GM19239 (cell line): ENCODE data around the gene NPTX2.
"Not testable (repeated sequence)": the region's sequence is repeated elsewhere in the genome, so short reads cannot be mapped to it uniquely, and the experiment has no call there.

Experiments used
- DNase-seq: peaks from one replicate; pipeline ENCODE4 v3.0.0; 2011; ENCODE audit warnings: low spot score; ENCODE audit not compliant: insufficient read length
- FAIRE-seq: peaks from 2 replicates; lab custom pipeline; 2011; peaks lifted over from hg19 to GRCh38; lab: Jason Lieb, UNC

NPTX2 gene, protein sequence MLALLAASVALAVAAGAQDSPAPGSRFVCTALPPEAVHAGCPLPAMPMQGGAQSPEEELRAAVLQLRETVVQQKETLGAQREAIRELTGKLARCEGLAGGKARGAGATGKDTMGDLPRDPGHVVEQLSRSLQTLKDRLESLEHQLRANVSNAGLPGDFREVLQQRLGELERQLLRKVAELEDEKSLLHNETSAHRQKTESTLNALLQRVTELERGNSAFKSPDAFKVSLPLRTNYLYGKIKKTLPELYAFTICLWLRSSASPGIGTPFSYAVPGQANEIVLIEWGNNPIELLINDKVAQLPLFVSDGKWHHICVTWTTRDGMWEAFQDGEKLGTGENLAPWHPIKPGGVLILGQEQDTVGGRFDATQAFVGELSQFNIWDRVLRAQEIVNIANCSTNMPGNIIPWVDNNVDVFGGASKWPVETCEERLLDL

DNA sequence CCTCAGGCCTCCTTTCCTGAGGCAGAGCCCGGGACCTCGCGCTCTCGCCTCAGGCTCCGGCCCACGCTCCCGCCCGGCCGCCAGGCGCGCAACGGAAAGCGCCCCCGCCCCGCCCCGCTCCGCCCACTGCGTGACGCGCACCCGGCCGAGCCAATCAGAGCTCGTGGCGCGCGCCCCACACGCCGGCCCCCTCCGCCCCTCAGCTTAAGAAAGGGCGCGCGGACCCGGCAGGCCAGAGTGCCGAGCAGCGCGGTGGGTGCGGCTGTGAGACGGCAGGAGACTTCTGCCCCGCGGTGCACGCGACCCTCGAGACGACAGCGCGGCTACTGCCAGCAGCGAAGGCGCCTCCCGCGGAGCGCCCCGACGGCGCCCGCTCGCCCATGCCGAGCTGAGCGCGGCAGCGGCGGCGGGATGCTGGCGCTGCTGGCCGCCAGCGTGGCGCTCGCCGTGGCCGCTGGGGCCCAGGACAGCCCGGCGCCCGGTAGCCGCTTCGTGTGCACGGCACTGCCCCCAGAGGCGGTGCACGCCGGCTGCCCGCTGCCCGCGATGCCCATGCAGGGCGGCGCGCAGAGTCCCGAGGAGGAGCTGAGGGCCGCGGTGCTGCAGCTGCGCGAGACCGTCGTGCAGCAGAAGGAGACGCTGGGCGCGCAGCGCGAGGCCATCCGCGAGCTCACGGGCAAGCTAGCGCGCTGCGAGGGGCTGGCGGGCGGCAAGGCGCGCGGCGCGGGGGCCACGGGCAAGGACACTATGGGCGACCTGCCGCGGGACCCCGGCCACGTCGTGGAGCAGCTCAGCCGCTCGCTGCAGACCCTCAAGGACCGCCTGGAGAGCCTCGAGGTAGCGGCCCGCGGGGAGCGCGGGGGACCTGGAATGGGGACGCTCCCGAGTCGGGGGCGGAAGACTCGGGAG lies at the start of gene NPTX2:
Gene NPTX2, plus strand, starts transcription at position 235 of the 909 bp plus-strand sequence. Its CDS starts 177 bp downstream, at position 412.
- DNase-seq: no peak
- FAIRE-seq: no peak

GRCh38 chr7:98567991-98568390 lies 49.1 kb upstream of the NPTX2 start:
- DNase-seq: no peak
- no peak for FAIRE-seq

- FAIRE-seq (no peak), DNase-seq (no peak)
Observed at GRCh38 chr7:98568891-98569290, 48.2 kb upstream of the NPTX2 start.

DNA sequence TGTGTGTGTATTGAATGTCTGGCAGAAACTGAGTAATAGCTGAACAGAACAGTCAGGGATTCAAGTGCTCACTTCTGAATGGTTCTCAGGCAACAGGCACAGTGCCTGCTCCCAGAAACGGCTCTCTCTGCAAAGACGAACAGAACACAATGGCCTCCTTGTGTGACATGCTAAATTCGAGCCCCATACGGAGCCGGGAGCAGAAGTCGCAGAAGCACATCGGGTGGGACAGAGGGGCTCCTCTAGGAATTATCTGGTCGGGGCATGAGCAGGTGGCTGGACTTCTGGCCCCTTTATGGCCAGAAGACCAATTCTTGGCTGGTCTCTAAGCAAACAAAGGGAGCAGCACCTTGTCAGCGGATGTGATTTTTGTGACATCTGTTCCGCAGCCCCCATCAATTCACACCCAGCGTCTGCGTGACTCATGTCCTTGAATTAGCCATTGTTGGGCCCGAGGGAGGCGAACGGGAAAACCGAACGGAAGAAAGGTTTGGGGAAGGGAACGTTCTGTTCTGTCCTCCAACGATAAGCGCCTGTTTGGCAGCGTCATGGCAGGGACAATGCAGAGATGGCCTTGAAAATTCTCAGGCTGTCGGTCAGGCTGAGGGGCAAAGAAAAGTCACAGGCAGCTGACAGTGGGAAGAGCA lies 47.3 kb upstream of the NPTX2 start:
- DNase-seq (no peak), FAIRE-seq (no peak)

DNA sequence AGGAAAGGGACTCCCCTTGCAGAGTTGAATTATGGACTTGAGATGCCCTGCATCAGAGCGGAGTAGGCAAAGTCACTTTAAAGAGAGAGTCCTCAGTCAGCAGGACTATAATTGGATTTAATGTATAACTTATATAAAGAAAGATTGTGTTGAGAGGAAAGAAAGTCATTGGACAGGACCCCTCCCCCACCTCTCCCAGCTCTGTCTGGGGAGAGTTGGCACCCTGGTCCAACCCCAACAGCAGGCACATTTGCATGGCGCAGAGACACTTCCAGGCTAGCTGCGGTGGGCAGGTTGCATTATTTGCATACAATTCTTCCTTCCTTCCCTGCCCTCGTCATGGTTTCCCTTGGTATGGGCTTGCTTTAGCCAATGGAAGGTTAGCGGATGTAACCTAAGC lies 46.1 kb upstream of the NPTX2 start:
- no peak for FAIRE-seq
- DNase-seq: no peak

- FAIRE-seq (no peak), DNase-seq (no peak)
Observed at GRCh38 chr7:98571986-98572385, 45.1 kb upstream of the NPTX2 start.

DNA sequence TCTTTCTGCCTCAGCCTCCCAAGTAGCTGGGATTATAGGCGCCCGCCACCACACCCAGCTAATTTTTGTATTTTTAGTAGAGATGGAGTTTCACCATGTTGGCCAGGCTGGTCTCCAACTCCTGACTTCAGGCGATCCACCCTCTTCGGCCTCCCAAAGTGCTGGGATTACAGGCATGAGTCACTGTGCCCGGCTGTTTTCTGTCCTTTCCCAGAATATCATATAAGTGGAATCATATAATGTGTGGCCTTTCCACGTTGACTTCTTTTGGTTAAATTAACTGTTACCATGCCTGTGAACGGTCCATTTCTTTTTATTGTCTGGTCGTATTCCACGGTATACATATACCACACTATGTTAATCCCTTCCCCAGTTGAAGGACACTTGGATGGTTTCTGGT lies 44.4 kb upstream of the NPTX2 start:
- not testable (repeated sequence) for FAIRE-seq, DNase-seq

GRCh38 chr7:98573816-98574215 lies 43.3 kb upstream of the NPTX2 start:
- no peak for DNase-seq
- FAIRE-seq: no peak

GRCh38 chr7:98575878-98576277 lies 41.2 kb upstream of the NPTX2 start:
- FAIRE-seq (no peak), DNase-seq (no peak)

DNA sequence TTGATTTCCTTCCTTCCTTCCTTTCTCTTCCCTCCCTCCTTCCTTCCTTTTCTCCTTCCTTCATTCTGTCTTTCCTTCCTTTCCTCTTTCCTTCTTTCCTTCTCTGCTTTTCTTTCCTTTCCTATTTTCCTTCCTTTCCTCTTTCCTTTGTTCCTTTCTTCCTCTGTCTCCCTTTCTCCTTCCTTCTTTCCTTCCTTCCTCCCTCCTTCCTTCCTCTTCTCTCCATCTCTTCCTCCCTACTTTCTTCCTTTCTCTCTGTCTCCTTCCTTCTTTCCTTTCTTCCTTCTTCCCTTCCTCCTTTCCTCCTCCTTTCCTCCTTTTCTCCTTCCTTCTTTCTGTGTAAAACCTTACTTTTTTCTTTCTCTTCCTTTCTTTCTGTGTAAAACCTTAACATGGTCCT lies 32.3 kb upstream of the NPTX2 start:
- FAIRE-seq (no peak), DNase-seq (no peak)

DNA sequence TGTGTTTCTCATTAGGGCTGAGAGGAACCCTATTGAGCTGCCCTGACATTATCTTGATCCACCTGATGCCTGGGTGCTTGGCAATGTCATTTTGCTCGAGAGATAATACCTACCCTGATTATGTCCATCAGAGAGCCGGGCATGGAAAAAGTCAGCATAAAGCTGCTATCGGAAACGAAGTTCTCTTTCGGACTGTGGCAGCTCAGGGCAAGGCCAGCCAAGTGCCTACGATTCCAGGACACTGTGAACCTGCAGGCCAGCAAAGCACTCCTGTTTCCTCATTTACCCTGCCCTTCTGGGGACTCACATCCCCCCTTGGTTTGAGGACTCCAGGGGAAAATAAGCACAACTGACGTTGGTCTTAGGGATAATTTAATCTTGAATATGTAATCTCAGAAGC lies 25.2 kb upstream of the NPTX2 start:
- DNase-seq: no peak
- no peak for FAIRE-seq

- DNase-seq (no peak), FAIRE-seq (no peak)
Observed at GRCh38 chr7:98594348-98594747, 22.7 kb upstream of the NPTX2 start.

- DNase-seq (no peak), FAIRE-seq (no peak)
Observed at GRCh38 chr7:98594787-98595186, 22.3 kb upstream of the NPTX2 start.

GRCh38 chr7:98598846-98599615 lies 18.1 kb upstream of the NPTX2 start:
- DNase-seq (no peak), FAIRE-seq (no peak)

DNA sequence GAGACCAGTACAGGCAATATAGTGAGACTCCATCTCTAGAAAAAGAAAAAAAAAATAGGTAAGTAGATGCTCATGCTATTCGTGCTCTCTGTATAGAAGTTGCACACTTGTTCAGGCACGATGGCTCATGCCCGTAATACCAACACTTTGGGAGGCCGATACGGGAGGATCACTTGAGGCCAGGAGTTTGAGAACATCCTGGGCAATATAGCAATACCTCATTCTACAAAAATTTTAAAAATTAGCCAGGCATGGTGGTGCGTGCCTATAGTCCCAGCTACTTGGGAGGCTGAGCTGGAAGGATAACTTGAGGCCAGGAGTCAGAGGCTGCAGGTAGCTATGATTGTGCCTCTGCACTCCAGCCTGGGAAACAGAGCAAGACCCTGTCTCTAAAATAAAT lies 17.2 kb upstream of the NPTX2 start:
- FAIRE-seq (no peak), DNase-seq (no peak)

DNA sequence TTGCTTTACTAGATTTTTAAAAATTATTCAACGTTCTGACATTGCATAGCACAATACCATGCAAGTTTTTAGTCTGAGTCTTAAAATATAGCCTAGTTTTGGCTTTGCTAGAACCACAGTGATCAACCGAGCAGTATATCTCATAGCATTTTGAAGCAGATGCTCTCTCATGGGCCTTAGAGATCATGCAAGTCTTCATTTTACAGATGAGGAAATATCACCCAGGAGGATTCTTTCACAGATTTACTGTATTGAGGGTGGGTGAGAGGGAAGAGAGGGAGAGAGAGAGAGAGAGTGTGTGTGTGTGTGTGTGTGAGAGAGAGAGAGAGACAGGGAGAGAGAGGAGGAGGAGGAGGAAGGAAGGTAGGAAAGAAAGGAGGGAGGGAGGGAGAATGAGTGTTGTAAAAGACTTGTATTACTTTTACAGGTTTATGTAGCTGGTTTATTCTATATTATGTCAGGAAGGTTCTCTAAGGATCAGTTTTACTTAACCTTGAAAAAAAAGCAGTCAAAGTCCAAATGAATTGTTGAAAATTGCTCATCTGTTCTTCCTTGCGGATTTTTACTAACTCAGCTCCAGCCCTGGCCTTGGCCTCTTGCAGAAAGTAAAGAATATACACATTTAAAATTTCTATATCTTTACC lies 14.2 kb upstream of the NPTX2 start:
- no peak for FAIRE-seq
- DNase-seq: no peak

DNA sequence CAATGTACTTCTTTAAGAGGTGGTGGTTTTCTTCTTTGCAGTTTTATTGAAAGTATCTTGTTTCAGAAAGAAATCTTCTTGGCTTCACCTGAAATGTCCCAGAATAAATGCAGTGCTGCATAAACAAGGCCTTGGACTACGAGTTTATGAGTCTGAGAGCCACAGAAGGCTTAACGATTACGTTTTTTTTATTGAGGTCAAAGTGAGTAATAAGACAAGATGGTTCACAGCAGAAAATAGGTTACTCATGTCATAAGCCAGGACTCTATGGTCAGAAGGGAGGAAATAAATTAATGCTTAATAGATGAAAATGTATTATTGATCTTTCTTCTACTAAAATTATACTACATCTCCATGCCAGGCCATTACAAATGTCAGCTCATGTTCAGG lies 13.7 kb upstream of the NPTX2 start:
- no peak for DNase-seq
- FAIRE-seq: no peak

DNA sequence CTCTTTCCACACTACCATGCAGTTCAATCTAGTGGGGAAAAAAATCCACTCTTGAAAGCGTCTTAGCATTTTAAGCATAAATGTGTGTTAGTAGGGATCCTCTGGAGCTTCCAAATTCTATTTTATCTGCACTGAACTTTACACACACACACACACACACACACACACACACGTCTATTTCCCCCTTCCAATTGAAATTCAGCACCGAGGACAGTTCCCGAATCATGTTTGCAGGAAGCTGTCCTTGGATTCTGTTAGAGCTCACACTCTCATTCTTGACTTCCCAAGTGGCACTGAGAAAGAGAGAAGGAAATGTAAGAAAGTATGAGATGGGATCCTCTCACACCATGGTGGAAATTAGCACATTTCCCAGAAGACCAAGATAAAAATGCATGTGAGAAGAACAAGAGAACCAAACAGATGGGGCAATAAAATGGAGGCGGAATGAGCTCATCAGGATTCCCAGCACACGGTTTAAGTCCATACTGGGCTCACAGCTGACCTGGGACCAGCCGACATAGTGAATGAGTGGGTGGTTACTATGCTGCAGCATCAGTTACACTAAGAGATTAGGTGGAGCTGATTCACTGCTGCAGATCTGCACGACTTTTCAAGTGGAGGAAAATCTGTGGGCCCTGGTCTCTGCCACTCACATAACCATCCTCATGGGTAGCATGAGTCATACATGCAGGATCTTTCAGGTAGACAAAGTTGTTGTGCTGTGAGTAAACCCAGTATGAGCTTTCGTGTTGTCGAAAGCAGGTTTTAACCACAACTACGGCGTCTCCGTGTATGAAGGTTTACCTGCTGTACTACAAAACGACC lies 3.3 kb upstream of the NPTX2 start:
- no peak for FAIRE-seq

More for the DNA sequence above, 3.3 kb upstream of the NPTX2 start:
- no peak for DNase-seq
